IMR-90 (cell line): Measurements from ENCODE around the gene CSHL1. TPM values are rescaled to one million over a fixed set of nuclear protein-coding genes. Genes with fewer than 3 reads are reported as not detected.
"Not testable (repeated sequence)": the region's sequence is repeated elsewhere in the genome, so short reads cannot be mapped to it uniquely, and the experiment has no call there.

Source experiments
- ATAC-seq: fragments of 200-7000 bp; cut with Tn5 transposase; 2 replicates; pipeline ENCODE4 v1.9.1; 2020; ENCODE audit warnings: low read depth, mild to moderate bottlenecking, moderate library complexity
- BruUV-seq: library from RNA; stranded (reverse); fragments of 400-500 nt; replicated peaks from 2 replicates; lab custom pipeline; 2021; lab: Mats Ljungman, UMichigan
- CTCF ChIA-PET: fragments of 300-600 bp; formaldehyde crosslinking; extraction: SDS; loops from one replicate; lab custom pipeline; 2021; ENCODE audit warnings: antibody characterized with exemption; lab: Yijun Ruan, JAX
- POLR2A ChIA-PET: fragments of 300-600 bp; sonication (Branson Sonifier 250); formaldehyde crosslinking; loops from one replicate; lab custom pipeline; 2022; ENCODE audit warnings: antibody characterized with exemption; ENCODE audit not compliant: unreplicated experiment; lab: Charles Lee
- DNase-seq: peaks from one replicate; pipeline ENCODE4 v3.0.0; 2013
- H2AFZ ChIP-seq: replicated peaks from 2 replicates; pipeline ENCODE3; 2013; ENCODE audit warnings: low read length, mild to moderate bottlenecking; ENCODE audit not compliant: poor library complexity
- H2AK5ac ChIP-seq: 2 replicates; pipeline ENCODE4 v1.6.1; 2013; ENCODE audit warnings: low read depth, low read length, inconsistent platforms
- H2AK9ac ChIP-seq: replicated peaks from 2 replicates; pipeline ENCODE3; 2013; ENCODE audit warnings: mild to moderate bottlenecking, low read depth, low read length, moderate library complexity; ENCODE audit not compliant: poor library complexity
- H2BK120ac ChIP-seq: 2 replicates; pipeline ENCODE4 v1.6.1; 2013; ENCODE audit warnings: low read depth, low read length, inconsistent platforms
- H2BK15ac ChIP-seq: 3 replicates; pipeline ENCODE4 v1.6.1; 2013; ENCODE audit warnings: low read depth, low read length, inconsistent platforms
- H2BK20ac ChIP-seq: 2 replicates; pipeline ENCODE4 v1.6.1; 2013; ENCODE audit warnings: low read depth, mild to moderate bottlenecking, inconsistent platforms, low read length, moderate library complexity
- H2BK5ac ChIP-seq: 2 replicates; pipeline ENCODE4 v1.6.1; 2013; ENCODE audit warnings: mild to moderate bottlenecking, low read depth, low read length, inconsistent platforms; ENCODE audit not compliant: poor library complexity, severe bottlenecking
- H3K14ac ChIP-seq: replicated peaks from 2 replicates; pipeline ENCODE4 v1.6.1; 2013; ENCODE audit warnings: low read depth, low read length, inconsistent platforms
- H3K18ac ChIP-seq: 2 replicates; pipeline ENCODE4 v1.6.1; 2013; ENCODE audit warnings: low read depth, low read length, control low read depth
- H3K23ac ChIP-seq: 2 replicates; pipeline ENCODE4 v1.6.1; 2013; ENCODE audit warnings: low read depth, low read length, inconsistent platforms
- H3K27ac ChIP-seq: 2 replicates; pipeline ENCODE4 v1.5.1; 2013; ENCODE audit warnings: mild to moderate bottlenecking, control low read depth, low read length; ENCODE audit not compliant: insufficient read depth
- H3K27me3 ChIP-seq: 2 replicates; pipeline ENCODE4 v1.6.1; 2013; ENCODE audit warnings: low read length; ENCODE audit not compliant: control insufficient read depth, insufficient read depth
- H3K36me3 ChIP-seq: 2 replicates; pipeline ENCODE4 v1.6.1; 2013; ENCODE audit warnings: low read length, mixed read lengths; ENCODE audit not compliant: control insufficient read depth, insufficient read depth
- H3K4ac ChIP-seq: 2 replicates; pipeline ENCODE4 v1.6.1; 2013; ENCODE audit warnings: low read depth, low read length, inconsistent platforms
- H3K4me1 ChIP-seq: 2 replicates; pipeline ENCODE4 v1.6.1; 2013; ENCODE audit warnings: low read length, mixed read lengths; ENCODE audit not compliant: control insufficient read depth, insufficient read depth
- H3K4me2 ChIP-seq: 2 replicates; pipeline ENCODE4 v1.6.1; 2013; ENCODE audit warnings: low read depth, mild to moderate bottlenecking, control low read depth, low read length, moderate library complexity
- H3K4me3 ChIP-seq: 2 replicates; pipeline ENCODE4 v1.5.1; 2013; ENCODE audit warnings: low read depth, mild to moderate bottlenecking, control low read depth, low read length, moderate library complexity; ENCODE audit not compliant: insufficient read depth
- H3K56ac ChIP-seq: 2 replicates; pipeline ENCODE4 v1.6.1; 2013; ENCODE audit warnings: low read length, inconsistent platforms; ENCODE audit not compliant: insufficient read depth; ENCODE audit errors: extremely low read depth
- H3K79me1 ChIP-seq, 2 experiments: 2 replicates each; pipeline ENCODE4 v1.6.1; 2013; ENCODE audit warnings: low read length in 2 of 2, inconsistent platforms in 1 of 2, low read depth in 1 of 2
- H3K9ac ChIP-seq: 2 replicates; pipeline ENCODE4 v1.6.1; 2013; ENCODE audit warnings: low read depth, low read length, control low read depth
- H3K9me1 ChIP-seq: 2 replicates; pipeline ENCODE4 v1.6.1; 2013; ENCODE audit warnings: low read length, inconsistent platforms; ENCODE audit not compliant: insufficient read depth
- H3K9me3 ChIP-seq: 2 replicates; pipeline ENCODE4 v1.6.1; 2013; ENCODE audit warnings: low read length; ENCODE audit not compliant: control insufficient read depth, insufficient read depth
- H4K20me1 ChIP-seq: 2 replicates; pipeline ENCODE4 v1.6.1; 2013; ENCODE audit warnings: low read length, inconsistent platforms; ENCODE audit not compliant: insufficient read depth
- H4K5ac ChIP-seq: 2 replicates; pipeline ENCODE4 v1.6.1; 2013; ENCODE audit warnings: mild to moderate bottlenecking, low read depth, low read length, control low read depth
- H4K8ac ChIP-seq, 2 experiments: 2 replicates each; pipeline ENCODE4 v1.6.1; 2013; ENCODE audit warnings: low read depth in 2 of 2, low read length in 2 of 2, control low read depth in 1 of 2, inconsistent platforms in 1 of 2
- H4K91ac ChIP-seq: 2 replicates; pipeline ENCODE4 v1.6.1; 2013; ENCODE audit warnings: low read depth, low read length, inconsistent platforms; ENCODE audit not compliant: insufficient read depth
- WGBS, 2 experiments: methylation state at CpG; one replicate each; pipeline versions ENCODE4 v1.1.5 to v1.1.7; 2013; ENCODE audit warnings: missing lambda C conversion rate in 2 of 2; ENCODE audit not compliant: insufficient read length in 1 of 2; ENCODE audit errors: extremely low coverage in 2 of 2; 5-methylcytosine and 5-hydroxymethylcytosine counted together
- dilution Hi-C: fragments of 300-500 bp; cut with HindIII; formaldehyde crosslinking; loops from one replicate; pipeline ENCODE4 v1.14.3; 2018; ENCODE audit warnings: low sequenced_read_pairs; ENCODE audit not compliant: unreplicated experiment
- in situ Hi-C: fragments of 300-500 bp; cut with MboI; formaldehyde crosslinking; loops from 3 replicates; pipeline ENCODE4 v1.14.3; 2019; ENCODE audit warnings: low sequenced_read_pairs, inconsistent platforms, mixed read lengths
- intact Hi-C: fragments of 100-400 bp; cut with micrococcal nuclease; formaldehyde crosslinking; loops from 2 replicates; pipeline ENCODE4 v1.10.0; 2022
- polyA plus RNA-seq, 3 experiments: library from polyadenylated mRNA; depleted of rRNA; stranded (reverse); fragments of >200 nt; gene quantifications; 2 replicates each; pipeline ENCODE4 v1.2.3, GENCODE V29; 2012; ENCODE audit warnings: low replicate concordance in 1 of 3
- total RNA-seq: library from RNA; depleted of rRNA; stranded (reverse); fragments of >200 nt; gene quantifications from 2 replicates; pipeline ENCODE4 v1.2.3, GENCODE V29; 2012

CSHL1 gene
- total and polyA plus RNA-seq, 2 of the 4 experiments (the other 2 are of a cell fraction): not detected

GRCh38 chr17:63918789-63919305 is 7.8 kb upstream of the CSHL1 start, which contains the start of gene GH1:
TSS of gene GH1 (minus strand) at chr17:63918839. CDS start at chr17:63918776, 63 bp downstream.
- peaks cover 29% of the 10 kb centered on the region for H3K27me3 ChIP-seq
- H3K14ac ChIP-seq, H3K27ac ChIP-seq, H4K8ac ChIP-seq, H2BK15ac ChIP-seq, H4K20me1 ChIP-seq, H3K9ac ChIP-seq, H2BK20ac ChIP-seq, H2BK5ac ChIP-seq, H3K4me1 ChIP-seq, BruUV-seq, H3K23ac ChIP-seq, H3K18ac ChIP-seq, H4K5ac ChIP-seq, POLR2A ChIA-PET, H3K4me3 ChIP-seq, H3K56ac ChIP-seq, H3K36me3 ChIP-seq, H3K4ac ChIP-seq, H4K91ac ChIP-seq, H2AK5ac ChIP-seq, ATAC-seq, H3K9me1 ChIP-seq, dilution Hi-C loops, H3K79me1 ChIP-seq, H2BK120ac ChIP-seq, H3K9me3 ChIP-seq, H2AK9ac ChIP-seq, DNase-seq, H3K4me2 ChIP-seq: not testable (repeated sequence)
- intact Hi-C loops (loop anchor here (1.0 to 10.0 kb wide), 5 partner anchors 27 to 366 kb away; no protein-coding TSS in a partner anchor), in situ Hi-C loops (loop anchor here (5.0 to 10.0 kb wide), 3 partner anchors 106 to 366 kb away; partner anchors contain the start of genes ERN1 and ICAM2)
- CTCF ChIA-PET: interaction anchor here (0.7 to 2.7 kb wide), 10 partner anchors 10 to 215 kb away, joined by 3 to 21 read pairs (median 5); partner anchors contain the start of gene ICAM2
- no CpG with 5 or more reads among the region's 10 CpGs for WGBS, 2 experiments
- peak within 1 kb of the TSS; percentile 2 for H2AFZ ChIP-seq
